GM21529 (cell line): ENCODE data around the gene ANK2.

Source experiments
- ATAC-seq: cut with Tn5 transposase; IDR thresholded peaks from one replicate; pipeline ENCODE4 v1.9.1; 2021; ENCODE audit not compliant: unreplicated experiment

Gene ANK2

GRCh38 chr4:113145519-113146291, 96.3 kb downstream of the ANK2 start:
- no peak for ATAC-seq

GRCh38 chr4:113146876-113147358, 97.5 kb downstream of the ANK2 start:
- peak; percentile 81 for ATAC-seq

- ATAC-seq = no peak
Observed at GRCh38 chr4:113147498-113148111, 98.2 kb downstream of the ANK2 start.

GRCh38 chr4:113148925-113149324, 99.5 kb downstream of the ANK2 start:
- no peak for ATAC-seq

GRCh38 chr4:113153529-113154101, 104.2 kb downstream of the ANK2 start:
- no peak for ATAC-seq

- no peak for ATAC-seq
Observed at GRCh38 chr4:113154281-113154680, 104.8 kb downstream of the ANK2 start.

- ATAC-seq = no peak
Observed at GRCh38 chr4:113157086-113157857, 107.8 kb downstream of the ANK2 start.

GRCh38 chr4:113159942-113160545, 110.6 kb downstream of the ANK2 start:
- no peak for ATAC-seq

GRCh38 chr4:113160548-113160947, 111.1 kb downstream of the ANK2 start:
- ATAC-seq = no peak

- no peak for ATAC-seq
Observed at GRCh38 chr4:113162089-113162488, 112.6 kb downstream of the ANK2 start.

GRCh38 chr4:113169368-113169767, 119.9 kb downstream of the ANK2 start:
- no peak for ATAC-seq

- no peak for ATAC-seq
Observed at GRCh38 chr4:113170115-113170804, 120.8 kb downstream of the ANK2 start.

GRCh38 chr4:113170805-113171468, 121.5 kb downstream of the ANK2 start:
- no peak for ATAC-seq

- ATAC-seq = no peak
Observed at GRCh38 chr4:113173126-113173792, 123.8 kb downstream of the ANK2 start.

GRCh38 chr4:113173793-113174264, 124.4 kb downstream of the ANK2 start:
- no peak for ATAC-seq

GRCh38 chr4:113179091-113179490, 129.6 kb downstream of the ANK2 start:
- ATAC-seq = no peak

GRCh38 chr4:113179996-113180395, 130.5 kb downstream of the ANK2 start:
- ATAC-seq = no peak

- ATAC-seq = no peak
Observed at GRCh38 chr4:113181289-113182007, 132.0 kb downstream of the ANK2 start.
